PC-9 (cell line): ENCODE results near the gene PNP. TPM values are rescaled to one million over a fixed set of nuclear protein-coding genes. Genes with fewer than 3 reads are reported as not detected.

Experiments used
- BruUV-seq: library from RNA; stranded (reverse); fragments of 400-500 nt; replicated peaks from 2 replicates; lab custom pipeline; 2021; lab: Mats Ljungman, UMichigan
- CTCF ChIA-PET: fragments of 300-600 bp; sonication (Branson Sonifier 250); formaldehyde crosslinking; loops from one replicate; lab custom pipeline; 2022; ENCODE audit warnings: antibody characterized with exemption; lab: Charles Lee
- POLR2A ChIA-PET: fragments of 300-600 bp; sonication (Branson Sonifier 250); formaldehyde crosslinking; loops from one replicate; lab custom pipeline; 2022; ENCODE audit warnings: antibody characterized with exemption; ENCODE audit not compliant: unreplicated experiment; lab: Charles Lee
- DNase-seq, 2 experiments: peaks; one replicate each; pipeline versions ENCODE4 v3.0.0 to v3.0.0-alpha.2; 2015 to 2022; ENCODE audit warnings: mixed read lengths in 1 of 2
- H2AFZ ChIP-seq: fragments of 200-600 bp; sonication (generic); 2 replicates; pipeline ENCODE4 v1.8.1; 2017; ENCODE audit warnings: antibody characterized with exemption
- H3F3A ChIP-seq: fragments of 200-600 bp; sonication (generic); 2 replicates; pipeline ENCODE4 v1.8.1; 2017; ENCODE audit warnings: antibody characterized with exemption, mild to moderate bottlenecking, low read depth; ENCODE audit not compliant: insufficient read depth
- H3K27ac ChIP-seq: fragments of 200-600 bp; sonication (generic); 2 replicates; pipeline ENCODE4 v1.6.1; 2016; ENCODE audit warnings: mixed run types
- H3K27me3 ChIP-seq: fragments of 200-600 bp; sonication (generic); 2 replicates; pipeline ENCODE4 v1.6.1; 2016; ENCODE audit warnings: low read depth, mixed run types; ENCODE audit not compliant: insufficient read depth
- H3K36me3 ChIP-seq: fragments of 200-600 bp; sonication (generic); 2 replicates; pipeline ENCODE4 v1.6.1; 2016; ENCODE audit warnings: low read depth, mixed run types
- H3K4me1 ChIP-seq: fragments of 200-600 bp; sonication (generic); replicated peaks from 2 replicates; pipeline ENCODE4 v1.6.1; 2016; ENCODE audit warnings: mixed run types; ENCODE audit not compliant: insufficient read depth
- H3K4me2 ChIP-seq: fragments of 200-600 bp; sonication (generic); 2 replicates; pipeline ENCODE4 v1.6.1; 2017; ENCODE audit warnings: mixed run types
- H3K4me3 ChIP-seq: fragments of 200-600 bp; sonication (generic); 2 replicates; pipeline ENCODE4 v1.6.1; 2016; ENCODE audit warnings: mixed run types
- H3K79me2 ChIP-seq: fragments of 200-600 bp; sonication (generic); 2 replicates; pipeline ENCODE4 v1.6.1; 2017; ENCODE audit warnings: low read depth, mixed run types
- H3K9me2 ChIP-seq: fragments of 200-600 bp; sonication (generic); 2 replicates; pipeline ENCODE4 v1.8.1; 2017; ENCODE audit warnings: mild to moderate bottlenecking; ENCODE audit not compliant: insufficient read depth
- H3K9me3 ChIP-seq: fragments of 200-600 bp; sonication (generic); 2 replicates; pipeline ENCODE4 v1.8.1; 2016; ENCODE audit warnings: low read depth; ENCODE audit not compliant: insufficient read depth
- H4K20me1 ChIP-seq: fragments of 200-600 bp; sonication (generic); 2 replicates; pipeline ENCODE4 v1.8.1; 2017; ENCODE audit not compliant: insufficient read depth
- EZH2 ChIP-seq: fragments of 200-600 bp; sonication (generic); IDR thresholded peaks from 2 replicates; pipeline ENCODE4 v1.8.0; 2017; ENCODE audit warnings: antibody characterized with exemption, low read depth
- intact Hi-C: fragments of 100-400 bp; cut with micrococcal nuclease; formaldehyde crosslinking; loops from one replicate; pipeline ENCODE4 v1.10.0; 2022; ENCODE audit not compliant: unreplicated experiment
- total RNA-seq: library from RNA; stranded (reverse); gene quantifications from 2 replicates; pipeline ENCODE4 v1.2.3, GENCODE V29; 2021
- TF ChIP-seq, protein P1 (sequence below): fragments of 200-600 bp; sonication (generic); conservative IDR thresholded peaks from 2 replicates; pipeline ENCODE4 v1.6.1; 2017; ENCODE audit warnings: mixed run types, antibody characterized with exemption, mild to moderate bottlenecking, moderate library complexity

PNP gene
- total RNA-seq, 1 experiment from 2014 or later, result 26.9 TPM

- no peak overlapping the region for H3K4me3 ChIP-seq
- H3K79me2 ChIP-seq, result no peaks in the 10 kb centered on the region
- no peaks in the 10 kb centered on the region for H3K9me2 ChIP-seq
- POLR2A ChIA-PET, result no interaction called here
- DNase-seq, result no peak
- H3K4me2 ChIP-seq, result no peak overlapping the region
- no peaks in the 10 kb centered on the region for H3K36me3 ChIP-seq
- no peaks in the 10 kb centered on the region for H3F3A ChIP-seq
- no peaks in the 10 kb centered on the region for H4K20me1 ChIP-seq
- H3K4me1 ChIP-seq, result no peaks in the 10 kb centered on the region
- intact Hi-C loops, result no loop called here
- H3K27me3 ChIP-seq, result no peaks in the 10 kb centered on the region; the same call in 1 of the 2 replicates
- H3K9me3 ChIP-seq, result no peaks in the 10 kb centered on the region
- H2AFZ ChIP-seq, result no peak overlapping the region
- TF ChIP-seq, protein P1, sequence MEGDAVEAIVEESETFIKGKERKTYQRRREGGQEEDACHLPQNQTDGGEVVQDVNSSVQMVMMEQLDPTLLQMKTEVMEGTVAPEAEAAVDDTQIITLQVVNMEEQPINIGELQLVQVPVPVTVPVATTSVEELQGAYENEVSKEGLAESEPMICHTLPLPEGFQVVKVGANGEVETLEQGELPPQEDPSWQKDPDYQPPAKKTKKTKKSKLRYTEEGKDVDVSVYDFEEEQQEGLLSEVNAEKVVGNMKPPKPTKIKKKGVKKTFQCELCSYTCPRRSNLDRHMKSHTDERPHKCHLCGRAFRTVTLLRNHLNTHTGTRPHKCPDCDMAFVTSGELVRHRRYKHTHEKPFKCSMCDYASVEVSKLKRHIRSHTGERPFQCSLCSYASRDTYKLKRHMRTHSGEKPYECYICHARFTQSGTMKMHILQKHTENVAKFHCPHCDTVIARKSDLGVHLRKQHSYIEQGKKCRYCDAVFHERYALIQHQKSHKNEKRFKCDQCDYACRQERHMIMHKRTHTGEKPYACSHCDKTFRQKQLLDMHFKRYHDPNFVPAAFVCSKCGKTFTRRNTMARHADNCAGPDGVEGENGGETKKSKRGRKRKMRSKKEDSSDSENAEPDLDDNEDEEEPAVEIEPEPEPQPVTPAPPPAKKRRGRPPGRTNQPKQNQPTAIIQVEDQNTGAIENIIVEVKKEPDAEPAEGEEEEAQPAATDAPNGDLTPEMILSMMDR, result no peak
- TF ChIP-seq EZH2, result no peak
- CTCF ChIA-PET, result no interaction called here
- BruUV-seq, result no TSS peak
- H3K27ac ChIP-seq, result no peak overlapping the region
Measured at GRCh38 chr14:20438664-20439063, 30.5 kb upstream of the PNP start.

DNA sequence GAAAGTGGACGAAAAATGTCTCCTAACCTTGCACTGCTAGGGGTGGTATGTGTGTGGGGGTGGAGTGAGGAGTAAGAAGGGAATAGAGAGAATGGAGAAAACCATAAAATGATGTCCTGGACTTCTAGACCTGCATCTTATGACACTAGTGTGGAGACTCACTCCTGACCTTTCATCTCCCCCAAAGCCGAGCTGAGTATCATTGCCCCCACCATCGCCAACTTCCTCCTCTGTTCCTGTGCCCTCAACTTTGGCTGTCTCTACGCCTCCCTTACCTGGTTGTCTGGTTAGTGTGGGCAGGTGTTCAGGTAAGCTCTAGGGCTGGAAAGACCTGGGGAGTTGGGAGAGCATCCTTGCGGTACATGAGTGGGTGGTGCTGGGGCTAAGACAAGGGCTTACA lies 28.7 kb upstream of the PNP start:
- H3K9me3 ChIP-seq, result no peaks in the 10 kb centered on the region
- ChIA-PET POLR2A (no interaction called here), CTCF (no interaction called here)
- no TSS peak for BruUV-seq
- no peak overlapping the region for H3K4me3 ChIP-seq
- H3K36me3 ChIP-seq, result no peaks in the 10 kb centered on the region
- TF ChIP-seq EZH2, result no peak
- TF ChIP-seq, protein P1, result no peak
- H3K4me1 ChIP-seq, result no peaks in the 10 kb centered on the region
- no peaks in the 10 kb centered on the region for H3K79me2 ChIP-seq
- no peaks in the 10 kb centered on the region; the same call in 1 of the 2 replicates for H3K27me3 ChIP-seq
- DNase-seq, result no peak
- no peak overlapping the region for H3K4me2 ChIP-seq
- H3K9me2 ChIP-seq, result no peaks in the 10 kb centered on the region
- no peak overlapping the region for H3K27ac ChIP-seq
- no peaks in the 10 kb centered on the region for H3F3A ChIP-seq
- intact Hi-C loops, result no loop called here
- H2AFZ ChIP-seq, result no peak overlapping the region
- no peaks in the 10 kb centered on the region for H4K20me1 ChIP-seq

- no peak overlapping the region for H3K4me2 ChIP-seq
Measured at GRCh38 chr14:20440882-20441281, 28.3 kb upstream of the PNP start.

More at GRCh38 chr14:20440882-20441281, 28.3 kb upstream of the PNP start:
- POLR2A ChIA-PET, result no interaction called here
- intact Hi-C loops, result no loop called here
- Histone ChIP-seq H4K20me1 (no peaks in the 10 kb centered on the region), H3F3A (no peaks in the 10 kb centered on the region), H3K27me3 (no peaks in the 10 kb centered on the region; the same call in 1 of the 2 replicates), H3K9me2 (no peaks in the 10 kb centered on the region), H3K4me3 (no peak overlapping the region), H3K27ac (no peak overlapping the region), H3K79me2 (no peaks in the 10 kb centered on the region), H3K36me3 (no peaks in the 10 kb centered on the region), H3K4me1 (no peaks in the 10 kb centered on the region), H3K9me3 (no peaks in the 10 kb centered on the region), H2AFZ (no peak overlapping the region)
- TF ChIP-seq, protein P1, result no peak
- TF ChIP-seq EZH2, result no peak
- no peak for DNase-seq
- no TSS peak for BruUV-seq
- CTCF ChIA-PET, result no interaction called here
